K562 (cell line): ENCODE measurements around the gene ZEB2. TPM values are rescaled to one million over a fixed set of nuclear protein-coding genes. Genes with fewer than 3 reads are reported as not detected.

Experiments used
- SMARCB1 ChIP-seq: IDR thresholded peaks from 2 replicates; pipeline ENCODE4 v1.6.1; 2011; ENCODE audit warnings: improper control_type of control experiment, low read depth; ENCODE audit not compliant: insufficient read length
- polyA plus RNA-seq, 8 experiments: library from polyadenylated mRNA; depleted of rRNA in 4 of 8; stranded (reverse) in 5 of 8; unstranded in 3 of 8; fragments of >200 nt; fragmentation: Nextera tagmentation in 2 of 8; fragmentation: Illumina TruSeq in 1 of 8; extraction: Ambion mirVana in 2 of 8; extraction: Trizol in 1 of 8; gene quantifications; 2 replicates each; pipeline versions ENCODE4 v1.2.1 to v1.2.3, GENCODE V29; 2011 to 2014; ENCODE audit warnings: inconsistent platforms in 1 of 8, missing spikeins in 1 of 8
- total RNA-seq, 7 experiments: library from RNA; depleted of rRNA in 6 of 7; stranded (reverse); fragments of >200 nt in 6 of 7; fragmentation: Illumina TruSeq in 2 of 7; extraction: Trizol in 2 of 7; gene quantifications; 2 replicates each; pipeline versions ENCODE4 v1.2.1 to v1.2.3, GENCODE V29; 2011 to 2021; ENCODE audit warnings: low replicate concordance in 1 of 7
- TF ChIP-seq, protein P1 (sequence below): fragments of 450-650 bp; IDR thresholded peaks from 2 replicates; pipeline ENCODE4 v1.6.1; 2016; ENCODE audit warnings: mild to moderate bottlenecking, moderate library complexity
- TF ChIP-seq, protein P2 (sequence below): fragments of 450-650 bp; IDR thresholded peaks from 2 replicates; pipeline ENCODE4 v1.6.1; 2014; ENCODE audit warnings: low read depth, mild to moderate bottlenecking, moderate library complexity, borderline replicate concordance
- TF ChIP-seq, protein P3 (sequence below), 2 experiments: fragments of 450-650 bp in 1 of 2; sonication (generic) in 1 of 2; formaldehyde crosslinking in 1 of 2; IDR thresholded peaks; 2 replicates each; pipeline versions ENCODE4 v1.7.1 to v1.9.0; 2016 to 2022; ENCODE audit warnings: inconsistent platforms in 1 of 2, mild to moderate bottlenecking in 1 of 2, missing genetic modification reagents in 1 of 2

The ZEB2 gene
- total and polyA plus RNA-seq, 9 of the 15 experiments (the other 6 are each of a cell fraction or from before 2014, with no cell fraction given): 15.1 to 113 (median 72.3) TPM

DNA sequence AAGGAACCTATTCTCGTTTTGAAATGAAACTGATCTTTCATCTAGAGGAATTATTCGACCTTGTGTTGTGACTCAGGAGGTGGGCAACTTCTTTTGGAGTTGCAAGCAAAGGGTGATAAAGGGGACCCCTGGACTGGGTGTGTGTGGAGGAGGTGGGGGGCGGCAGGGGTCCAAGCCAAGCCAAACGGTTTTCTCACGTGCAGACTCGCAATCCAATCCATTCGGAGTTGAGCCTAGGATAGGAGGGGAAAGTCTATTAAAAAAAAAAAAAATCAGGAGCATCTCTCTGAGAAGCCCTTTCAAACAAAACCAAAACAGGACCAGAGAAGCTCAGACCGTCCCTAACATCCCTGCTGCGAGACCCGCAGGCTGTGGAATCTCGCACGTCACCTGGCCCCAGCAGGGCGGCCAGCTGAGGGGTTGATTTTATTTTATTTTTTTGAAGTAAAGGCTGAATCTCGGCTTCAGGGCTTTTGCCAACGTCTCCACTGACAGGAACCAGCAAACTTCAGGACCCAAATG lies 3.7 kb upstream of the ZEB2 start (continued):
- TF ChIP-seq, protein P1, sequence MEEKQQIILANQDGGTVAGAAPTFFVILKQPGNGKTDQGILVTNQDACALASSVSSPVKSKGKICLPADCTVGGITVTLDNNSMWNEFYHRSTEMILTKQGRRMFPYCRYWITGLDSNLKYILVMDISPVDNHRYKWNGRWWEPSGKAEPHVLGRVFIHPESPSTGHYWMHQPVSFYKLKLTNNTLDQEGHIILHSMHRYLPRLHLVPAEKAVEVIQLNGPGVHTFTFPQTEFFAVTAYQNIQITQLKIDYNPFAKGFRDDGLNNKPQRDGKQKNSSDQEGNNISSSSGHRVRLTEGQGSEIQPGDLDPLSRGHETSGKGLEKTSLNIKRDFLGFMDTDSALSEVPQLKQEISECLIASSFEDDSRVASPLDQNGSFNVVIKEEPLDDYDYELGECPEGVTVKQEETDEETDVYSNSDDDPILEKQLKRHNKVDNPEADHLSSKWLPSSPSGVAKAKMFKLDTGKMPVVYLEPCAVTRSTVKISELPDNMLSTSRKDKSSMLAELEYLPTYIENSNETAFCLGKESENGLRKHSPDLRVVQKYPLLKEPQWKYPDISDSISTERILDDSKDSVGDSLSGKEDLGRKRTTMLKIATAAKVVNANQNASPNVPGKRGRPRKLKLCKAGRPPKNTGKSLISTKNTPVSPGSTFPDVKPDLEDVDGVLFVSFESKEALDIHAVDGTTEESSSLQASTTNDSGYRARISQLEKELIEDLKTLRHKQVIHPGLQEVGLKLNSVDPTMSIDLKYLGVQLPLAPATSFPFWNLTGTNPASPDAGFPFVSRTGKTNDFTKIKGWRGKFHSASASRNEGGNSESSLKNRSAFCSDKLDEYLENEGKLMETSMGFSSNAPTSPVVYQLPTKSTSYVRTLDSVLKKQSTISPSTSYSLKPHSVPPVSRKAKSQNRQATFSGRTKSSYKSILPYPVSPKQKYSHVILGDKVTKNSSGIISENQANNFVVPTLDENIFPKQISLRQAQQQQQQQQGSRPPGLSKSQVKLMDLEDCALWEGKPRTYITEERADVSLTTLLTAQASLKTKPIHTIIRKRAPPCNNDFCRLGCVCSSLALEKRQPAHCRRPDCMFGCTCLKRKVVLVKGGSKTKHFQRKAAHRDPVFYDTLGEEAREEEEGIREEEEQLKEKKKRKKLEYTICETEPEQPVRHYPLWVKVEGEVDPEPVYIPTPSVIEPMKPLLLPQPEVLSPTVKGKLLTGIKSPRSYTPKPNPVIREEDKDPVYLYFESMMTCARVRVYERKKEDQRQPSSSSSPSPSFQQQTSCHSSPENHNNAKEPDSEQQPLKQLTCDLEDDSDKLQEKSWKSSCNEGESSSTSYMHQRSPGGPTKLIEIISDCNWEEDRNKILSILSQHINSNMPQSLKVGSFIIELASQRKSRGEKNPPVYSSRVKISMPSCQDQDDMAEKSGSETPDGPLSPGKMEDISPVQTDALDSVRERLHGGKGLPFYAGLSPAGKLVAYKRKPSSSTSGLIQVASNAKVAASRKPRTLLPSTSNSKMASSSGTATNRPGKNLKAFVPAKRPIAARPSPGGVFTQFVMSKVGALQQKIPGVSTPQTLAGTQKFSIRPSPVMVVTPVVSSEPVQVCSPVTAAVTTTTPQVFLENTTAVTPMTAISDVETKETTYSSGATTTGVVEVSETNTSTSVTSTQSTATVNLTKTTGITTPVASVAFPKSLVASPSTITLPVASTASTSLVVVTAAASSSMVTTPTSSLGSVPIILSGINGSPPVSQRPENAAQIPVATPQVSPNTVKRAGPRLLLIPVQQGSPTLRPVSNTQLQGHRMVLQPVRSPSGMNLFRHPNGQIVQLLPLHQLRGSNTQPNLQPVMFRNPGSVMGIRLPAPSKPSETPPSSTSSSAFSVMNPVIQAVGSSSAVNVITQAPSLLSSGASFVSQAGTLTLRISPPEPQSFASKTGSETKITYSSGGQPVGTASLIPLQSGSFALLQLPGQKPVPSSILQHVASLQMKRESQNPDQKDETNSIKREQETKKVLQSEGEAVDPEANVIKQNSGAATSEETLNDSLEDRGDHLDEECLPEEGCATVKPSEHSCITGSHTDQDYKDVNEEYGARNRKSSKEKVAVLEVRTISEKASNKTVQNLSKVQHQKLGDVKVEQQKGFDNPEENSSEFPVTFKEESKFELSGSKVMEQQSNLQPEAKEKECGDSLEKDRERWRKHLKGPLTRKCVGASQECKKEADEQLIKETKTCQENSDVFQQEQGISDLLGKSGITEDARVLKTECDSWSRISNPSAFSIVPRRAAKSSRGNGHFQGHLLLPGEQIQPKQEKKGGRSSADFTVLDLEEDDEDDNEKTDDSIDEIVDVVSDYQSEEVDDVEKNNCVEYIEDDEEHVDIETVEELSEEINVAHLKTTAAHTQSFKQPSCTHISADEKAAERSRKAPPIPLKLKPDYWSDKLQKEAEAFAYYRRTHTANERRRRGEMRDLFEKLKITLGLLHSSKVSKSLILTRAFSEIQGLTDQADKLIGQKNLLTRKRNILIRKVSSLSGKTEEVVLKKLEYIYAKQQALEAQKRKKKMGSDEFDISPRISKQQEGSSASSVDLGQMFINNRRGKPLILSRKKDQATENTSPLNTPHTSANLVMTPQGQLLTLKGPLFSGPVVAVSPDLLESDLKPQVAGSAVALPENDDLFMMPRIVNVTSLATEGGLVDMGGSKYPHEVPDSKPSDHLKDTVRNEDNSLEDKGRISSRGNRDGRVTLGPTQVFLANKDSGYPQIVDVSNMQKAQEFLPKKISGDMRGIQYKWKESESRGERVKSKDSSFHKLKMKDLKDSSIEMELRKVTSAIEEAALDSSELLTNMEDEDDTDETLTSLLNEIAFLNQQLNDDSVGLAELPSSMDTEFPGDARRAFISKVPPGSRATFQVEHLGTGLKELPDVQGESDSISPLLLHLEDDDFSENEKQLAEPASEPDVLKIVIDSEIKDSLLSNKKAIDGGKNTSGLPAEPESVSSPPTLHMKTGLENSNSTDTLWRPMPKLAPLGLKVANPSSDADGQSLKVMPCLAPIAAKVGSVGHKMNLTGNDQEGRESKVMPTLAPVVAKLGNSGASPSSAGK: 0 out of 2 replicates have a peak, but pooled peaks have one; percentile 25
- TF ChIP-seq SMARCB1: no peak
- TF ChIP-seq, protein P2, sequence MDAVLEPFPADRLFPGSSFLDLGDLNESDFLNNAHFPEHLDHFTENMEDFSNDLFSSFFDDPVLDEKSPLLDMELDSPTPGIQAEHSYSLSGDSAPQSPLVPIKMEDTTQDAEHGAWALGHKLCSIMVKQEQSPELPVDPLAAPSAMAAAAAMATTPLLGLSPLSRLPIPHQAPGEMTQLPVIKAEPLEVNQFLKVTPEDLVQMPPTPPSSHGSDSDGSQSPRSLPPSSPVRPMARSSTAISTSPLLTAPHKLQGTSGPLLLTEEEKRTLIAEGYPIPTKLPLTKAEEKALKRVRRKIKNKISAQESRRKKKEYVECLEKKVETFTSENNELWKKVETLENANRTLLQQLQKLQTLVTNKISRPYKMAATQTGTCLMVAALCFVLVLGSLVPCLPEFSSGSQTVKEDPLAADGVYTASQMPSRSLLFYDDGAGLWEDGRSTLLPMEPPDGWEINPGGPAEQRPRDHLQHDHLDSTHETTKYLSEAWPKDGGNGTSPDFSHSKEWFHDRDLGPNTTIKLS: no peak
- TF ChIP-seq, protein P3, sequence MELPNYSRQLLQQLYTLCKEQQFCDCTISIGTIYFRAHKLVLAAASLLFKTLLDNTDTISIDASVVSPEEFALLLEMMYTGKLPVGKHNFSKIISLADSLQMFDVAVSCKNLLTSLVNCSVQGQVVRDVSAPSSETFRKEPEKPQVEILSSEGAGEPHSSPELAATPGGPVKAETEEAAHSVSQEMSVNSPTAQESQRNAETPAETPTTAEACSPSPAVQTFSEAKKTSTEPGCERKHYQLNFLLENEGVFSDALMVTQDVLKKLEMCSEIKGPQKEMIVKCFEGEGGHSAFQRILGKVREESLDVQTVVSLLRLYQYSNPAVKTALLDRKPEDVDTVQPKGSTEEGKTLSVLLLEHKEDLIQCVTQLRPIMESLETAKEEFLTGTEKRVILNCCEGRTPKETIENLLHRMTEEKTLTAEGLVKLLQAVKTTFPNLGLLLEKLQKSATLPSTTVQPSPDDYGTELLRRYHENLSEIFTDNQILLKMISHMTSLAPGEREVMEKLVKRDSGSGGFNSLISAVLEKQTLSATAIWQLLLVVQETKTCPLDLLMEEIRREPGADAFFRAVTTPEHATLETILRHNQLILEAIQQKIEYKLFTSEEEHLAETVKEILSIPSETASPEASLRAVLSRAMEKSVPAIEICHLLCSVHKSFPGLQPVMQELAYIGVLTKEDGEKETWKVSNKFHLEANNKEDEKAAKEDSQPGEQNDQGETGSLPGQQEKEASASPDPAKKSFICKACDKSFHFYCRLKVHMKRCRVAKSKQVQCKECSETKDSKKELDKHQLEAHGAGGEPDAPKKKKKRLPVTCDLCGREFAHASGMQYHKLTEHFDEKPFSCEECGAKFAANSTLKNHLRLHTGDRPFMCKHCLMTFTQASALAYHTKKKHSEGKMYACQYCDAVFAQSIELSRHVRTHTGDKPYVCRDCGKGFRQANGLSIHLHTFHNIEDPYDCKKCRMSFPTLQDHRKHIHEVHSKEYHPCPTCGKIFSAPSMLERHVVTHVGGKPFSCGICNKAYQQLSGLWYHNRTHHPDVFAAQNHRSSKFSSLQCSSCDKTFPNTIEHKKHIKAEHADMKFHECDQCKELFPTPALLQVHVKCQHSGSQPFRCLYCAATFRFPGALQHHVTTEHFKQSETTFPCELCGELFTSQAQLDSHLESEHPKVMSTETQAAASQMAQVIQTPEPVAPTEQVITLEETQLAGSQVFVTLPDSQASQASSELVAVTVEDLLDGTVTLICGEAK (IDR thresholded peaks at IDR 0.05): peak; percentile 21; the same call in 1 of the 2 replicates
- TF ChIP-seq, protein P3 (CRISPR knock-in tag; IDR thresholded peaks at IDR 0.05): no peak
